ENCODE data around the gene PPM1N. TPM values are rescaled to one million over a fixed set of nuclear protein-coding genes. Genes with fewer than 3 reads are reported as not detected.

The PPM1N gene
- total and polyA plus RNA-seq, 9 donors, result 0.21 to 1.7 (median 0.89) TPM; not detected in 1

- DNase-seq, result no peak
- peaks cover 15% of the 10 kb centered on the region for H3K4me1 ChIP-seq (ENCODE audit: insufficient read depth)
- no peak overlapping the region for H3K4me3 ChIP-seq
- no peak for TF ChIP-seq EP300 (IDR thresholded peaks at IDR 0.05)
- TF ChIP-seq POLR2A (IDR thresholded peaks at IDR 0.05), result no peak
- TF ChIP-seq CTCF (IDR thresholded peaks at IDR 0.05), result no peak
- 57 to 77% (median 73%) methylated on average over 12 of the region's 12 CpGs for WGBS, 3 donors
- H3K27ac ChIP-seq, result no peak overlapping the region
- no peaks in the 10 kb centered on the region for H3K27me3 ChIP-seq
- no peaks in the 10 kb centered on the region for H3K9me3 ChIP-seq
- intact Hi-C loops (cut with DNase I), result no loop called here
- H3K36me3 ChIP-seq, result no peaks in the 10 kb centered on the region
These were observed 46.3 kb upstream of the PPM1N start for GRCh38 chr19:45451850-45452387.

GRCh38 chr19:45455707-45456499, 42.3 kb upstream of the PPM1N start:
- intact Hi-C loops (cut with DNase I), result no loop called here
- Histone ChIP-seq H3K27ac (peak overlapping the region; percentile 75 to 84), H3K4me1 (ENCODE audit: insufficient read depth) (peaks cover 12% of the 10 kb centered on the region), H3K4me3 (no peak overlapping the region), H3K27me3 (no peaks in the 10 kb centered on the region), H3K36me3 (no peaks in the 10 kb centered on the region), H3K9me3 (no peaks in the 10 kb centered on the region)
- DNase-seq, result peak; percentile 94 to 97 (median 95)
- 6 to 8% (median 7%) methylated on average over 27 of the region's 27 CpGs for WGBS, 3 donors
- TF ChIP-seq CTCF (IDR thresholded peaks at IDR 0.05), result peak in 2 of 3 donors; percentile 18 to 50
- TF ChIP-seq EP300 (IDR thresholded peaks at IDR 0.05), result no peak

GRCh38 chr19:45456500-45456815, 41.8 kb upstream of the PPM1N start:
- H3K4me1 ChIP-seq (ENCODE audit: insufficient read depth), result peaks cover 9% of the 10 kb centered on the region
- DNase-seq, result no peak
- no peaks in the 10 kb centered on the region for H3K27me3 ChIP-seq
- no peak for TF ChIP-seq POLR2A (IDR thresholded peaks at IDR 0.05)
- TF ChIP-seq EP300 (IDR thresholded peaks at IDR 0.05), result no peak
- no peak for TF ChIP-seq CTCF (IDR thresholded peaks at IDR 0.05)
- no peaks in the 10 kb centered on the region for H3K36me3 ChIP-seq
- H3K4me3 ChIP-seq, result no peak overlapping the region
- 62 to 69% (median 66%) methylated on average over 2 of the region's 2 CpGs for WGBS, 3 donors
- H3K27ac ChIP-seq, result peak overlapping the region; percentile 75 to 84
- intact Hi-C loops (cut with DNase I), result no loop called here
- H3K9me3 ChIP-seq, result no peaks in the 10 kb centered on the region

- H3K27me3 ChIP-seq, result no peaks in the 10 kb centered on the region
- no peaks in the 10 kb centered on the region for H3K36me3 ChIP-seq
- TF ChIP-seq CTCF (IDR thresholded peaks at IDR 0.05) (no peak), POLR2A (IDR thresholded peaks at IDR 0.05) (no peak), EP300 (IDR thresholded peaks at IDR 0.05) (no peak)
- DNase-seq, result no peak
- peaks cover 8% of the 10 kb centered on the region for H3K4me1 ChIP-seq (ENCODE audit: insufficient read depth)
- intact Hi-C loops (cut with DNase I), result no loop called here
- H3K4me3 ChIP-seq, result no peak overlapping the region
- H3K9me3 ChIP-seq, result no peaks in the 10 kb centered on the region
- H3K27ac ChIP-seq, result no peak overlapping the region
These were observed 40.5 kb upstream of the PPM1N start for GRCh38 chr19:45457776-45458175.

Data from ovary (tissue), 9 donors.